GM19025 (cell line): ENCODE measurements around the gene ROBO1.

Source experiments
- ATAC-seq: cut with Tn5 transposase; IDR thresholded peaks from one replicate; pipeline ENCODE4 v1.9.1; 2021; ENCODE audit warnings: mild to moderate bottlenecking, low read depth, moderate library complexity; ENCODE audit not compliant: unreplicated experiment

The ROBO1 gene

DNA sequence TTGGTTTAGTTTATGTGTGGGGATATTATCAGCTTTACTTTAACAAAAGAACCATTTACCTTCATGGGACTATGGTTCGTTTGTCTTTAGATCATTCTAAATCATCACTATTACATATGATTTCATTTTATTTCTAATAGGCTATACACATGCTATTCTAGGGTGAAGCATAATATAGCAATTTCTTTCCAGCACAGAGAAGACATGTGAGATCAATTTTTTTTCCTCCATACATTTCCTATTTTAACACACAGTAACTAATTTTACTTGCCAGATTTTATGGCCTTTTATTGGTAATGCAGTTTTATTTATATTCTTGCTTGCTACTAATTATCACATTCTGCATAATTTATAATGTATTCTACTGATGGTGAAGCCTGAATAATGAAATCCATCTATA, 287.1 kb downstream of the ROBO1 start:
- no peak for ATAC-seq

DNA sequence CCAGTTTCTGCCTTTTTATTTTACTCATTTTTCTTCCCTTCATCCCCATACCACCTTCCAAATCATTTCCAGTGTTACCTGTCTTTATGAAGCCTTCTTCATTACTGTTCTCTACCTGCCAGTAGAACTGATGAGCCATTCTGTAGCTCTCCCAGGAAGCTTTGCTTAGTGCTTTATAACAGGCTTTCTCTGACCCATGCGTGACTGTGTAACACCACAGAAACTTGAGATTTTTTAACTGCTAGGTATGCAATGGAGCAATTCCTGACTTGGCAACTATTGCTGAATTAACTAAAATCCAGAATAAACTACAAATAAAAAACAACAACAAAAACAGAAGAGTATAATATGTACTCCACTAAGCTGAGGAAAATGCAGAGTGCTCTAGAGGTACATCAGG, 289.2 kb downstream of the ROBO1 start:
- ATAC-seq = no peak

DNA sequence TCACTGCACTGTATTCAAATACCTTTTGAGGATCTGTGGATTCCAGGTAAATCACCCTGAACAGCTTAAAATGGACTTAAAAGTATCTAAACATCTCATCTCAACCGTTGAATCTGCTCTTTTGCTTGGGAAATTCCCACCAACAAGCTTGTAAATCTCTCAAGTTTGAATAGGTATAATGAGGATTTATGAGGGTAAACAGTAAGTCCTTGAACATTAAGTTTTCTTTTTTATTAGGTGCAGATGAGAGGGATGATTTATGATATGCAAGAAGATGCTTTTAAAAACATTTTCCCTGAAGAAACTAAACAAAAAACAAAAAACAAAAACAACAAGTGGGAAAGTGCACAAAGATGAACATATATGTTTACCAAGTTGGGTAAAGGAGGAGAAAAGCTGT, 290.6 kb downstream of the ROBO1 start:
- ATAC-seq = no peak

DNA sequence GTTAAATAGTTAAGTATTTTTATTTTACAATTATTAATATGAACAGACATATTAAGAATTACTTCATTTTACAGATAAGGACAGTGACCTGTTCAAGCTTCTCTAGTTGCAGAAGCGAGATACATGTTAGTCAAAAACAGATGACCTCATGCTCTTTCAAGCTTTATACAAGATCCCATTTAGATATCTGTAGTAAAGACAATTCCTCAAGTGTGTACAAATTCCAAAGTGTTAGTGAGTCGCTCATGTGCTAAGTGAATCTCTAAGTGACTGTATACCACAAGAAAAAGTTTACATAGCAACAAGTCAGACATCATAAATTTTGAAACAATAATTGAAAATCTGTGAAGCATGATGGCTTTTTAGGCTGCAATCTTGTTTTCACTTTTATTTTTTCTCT, 293.8 kb downstream of the ROBO1 start:
- no peak for ATAC-seq

- ATAC-seq = no peak
Observed at GRCh38 chr3:79467721-79468120, 300.1 kb downstream of the ROBO1 start.

- ATAC-seq = no peak
Observed at GRCh38 chr3:79461129-79461792, 306.5 kb downstream of the ROBO1 start.

DNA sequence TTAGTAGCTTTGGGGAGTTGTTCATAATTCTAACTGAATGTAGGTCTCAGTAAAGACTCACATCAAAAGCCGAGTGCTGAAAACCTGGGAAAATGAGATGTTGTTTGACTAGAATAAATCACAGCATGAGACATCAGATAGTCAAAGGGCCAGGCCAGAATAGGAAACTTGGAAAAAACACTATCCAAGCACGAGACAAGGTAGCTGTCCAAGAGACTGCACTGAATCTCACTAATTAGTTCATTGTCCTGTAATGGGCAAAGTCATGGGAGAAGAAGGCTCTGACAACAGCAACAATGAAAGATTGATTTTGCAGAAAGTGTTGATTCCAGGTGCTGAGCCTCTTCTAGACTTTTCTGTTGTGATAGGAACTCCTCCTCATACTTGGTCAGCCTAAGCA, 314.2 kb downstream of the ROBO1 start:
- no peak for ATAC-seq

DNA sequence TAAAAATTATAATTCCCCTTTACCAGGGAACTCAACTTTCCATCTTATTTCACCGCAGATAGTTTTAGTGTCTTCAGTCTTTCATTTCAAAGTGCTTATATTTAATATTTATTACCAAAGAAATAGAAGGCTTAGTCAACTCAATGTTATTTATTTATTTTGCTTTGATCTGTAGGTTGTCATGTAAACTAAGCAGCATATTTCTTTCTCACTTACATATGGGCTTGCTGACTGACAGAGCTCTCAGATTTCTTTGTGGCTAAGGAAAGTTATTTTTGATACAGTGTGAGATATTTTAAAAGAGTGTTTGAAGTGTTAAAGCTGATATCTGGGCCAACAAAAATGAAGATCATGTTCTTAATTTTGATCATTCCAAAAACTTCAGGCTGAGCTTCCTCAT, 331.4 kb downstream of the ROBO1 start:
- no peak for ATAC-seq

- no peak for ATAC-seq
Observed at GRCh38 chr3:79427081-79427480, 340.7 kb downstream of the ROBO1 start.

GRCh38 chr3:79424811-79425210, 343.0 kb downstream of the ROBO1 start:
- no peak for ATAC-seq

GRCh38 chr3:79423417-79423816, 344.4 kb downstream of the ROBO1 start:
- ATAC-seq = no peak

- ATAC-seq = no peak
Observed at GRCh38 chr3:79421273-79421672, 346.5 kb downstream of the ROBO1 start.

- ATAC-seq = no peak
Observed at GRCh38 chr3:79418855-79419621, 348.8 kb downstream of the ROBO1 start.

DNA sequence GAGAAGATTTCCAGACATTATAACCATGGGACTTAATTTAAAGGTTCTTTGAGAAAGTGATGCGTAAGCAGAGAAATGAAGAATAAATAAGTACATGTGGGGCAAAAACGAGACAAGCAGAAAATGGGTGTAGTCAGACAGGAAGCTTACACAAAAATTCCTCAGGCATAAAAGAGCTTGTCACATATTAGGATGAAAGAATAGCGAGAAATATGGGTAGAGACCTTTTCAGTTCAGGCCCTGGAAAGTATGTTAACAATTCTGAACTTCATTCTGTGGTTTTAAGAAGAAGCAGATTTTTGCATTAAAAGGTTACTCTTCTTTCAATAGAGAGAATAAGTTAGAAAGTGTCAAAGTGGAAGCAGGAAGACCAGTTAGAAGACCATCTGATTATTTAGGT, 352.4 kb downstream of the ROBO1 start:
- ATAC-seq = no peak

DNA sequence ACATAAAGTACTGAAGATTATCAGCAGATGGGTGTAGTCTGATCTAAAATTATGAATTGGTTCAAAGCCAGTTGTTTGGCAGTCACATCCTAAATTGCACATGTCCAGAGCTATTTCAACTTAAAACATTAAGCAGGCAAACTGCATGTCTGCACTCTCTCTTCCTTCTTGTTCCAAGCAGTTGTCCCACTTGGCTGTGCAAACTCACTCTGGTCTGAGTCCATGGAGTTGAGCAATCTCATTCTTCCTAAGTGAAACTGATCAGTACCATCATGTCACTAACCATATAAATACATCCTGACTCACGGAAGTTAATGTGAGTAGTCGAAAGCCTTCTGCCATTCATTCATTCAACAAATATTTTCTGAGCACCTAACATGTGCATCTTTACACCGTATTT, 353.0 kb downstream of the ROBO1 start:
- ATAC-seq = no peak

DNA sequence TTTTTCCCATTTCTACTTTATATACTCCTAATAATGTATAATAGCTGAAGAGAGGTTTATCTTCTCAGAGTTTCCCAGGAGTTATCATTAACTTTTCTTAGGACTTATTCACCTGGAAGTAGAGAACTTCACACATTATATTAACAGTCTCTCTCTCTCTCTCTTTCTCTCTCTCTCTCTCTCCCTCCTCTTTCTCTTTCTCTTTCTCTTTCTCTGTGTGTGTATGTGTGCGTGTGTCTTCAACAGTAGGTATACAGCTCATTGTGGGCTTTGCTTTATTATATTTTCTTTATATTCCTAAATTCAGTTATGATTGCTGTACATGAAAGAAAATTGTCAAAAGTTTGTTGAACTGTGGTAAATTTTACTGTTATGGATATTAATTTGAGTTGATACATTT, 353.8 kb downstream of the ROBO1 start:
- no peak for ATAC-seq

- ATAC-seq = no peak
Observed at GRCh38 chr3:79412537-79412936, 355.3 kb downstream of the ROBO1 start.

- ATAC-seq = no peak
Observed at GRCh38 chr3:79410617-79411016, 357.2 kb downstream of the ROBO1 start.

- no peak for ATAC-seq
Observed at GRCh38 chr3:79410136-79410535, 357.7 kb downstream of the ROBO1 start.

DNA sequence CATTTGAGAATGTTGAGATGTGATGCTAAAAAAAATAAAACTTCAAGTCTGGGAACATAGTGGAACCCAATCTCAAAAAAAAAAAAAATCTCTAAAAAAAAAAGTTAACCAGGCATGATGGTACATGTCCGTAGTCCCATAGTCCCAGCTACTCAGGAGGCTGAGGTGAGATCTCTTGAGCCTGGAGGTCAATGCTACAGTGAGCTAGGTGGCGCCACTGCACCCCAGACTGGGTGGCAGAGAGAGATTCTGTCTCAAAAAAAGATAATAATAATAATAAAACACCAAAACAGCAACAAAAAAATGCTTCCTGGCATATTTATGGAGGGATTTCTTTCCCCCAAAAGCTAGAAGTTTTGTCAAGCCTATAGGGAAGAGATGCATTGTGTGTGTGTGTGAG, 361.6 kb downstream of the ROBO1 start:
- no peak for ATAC-seq

- no peak for ATAC-seq
Observed at GRCh38 chr3:79405183-79405582, 362.6 kb downstream of the ROBO1 start.

GRCh38 chr3:79396595-79396994, 371.2 kb downstream of the ROBO1 start:
- no peak for ATAC-seq
